HL-60/S4 treated with phorbol 12-myristate 13-acetate at 8.2 ng/mL for 4 days and 3 days (cell line): ENCODE results near the gene HIF3A.
"Not testable (repeated sequence)": the region's sequence is repeated elsewhere in the genome, so short reads cannot be mapped to it uniquely, and the experiment has no call there.

Source experiments
- in situ Hi-C: fragments of 300-500 bp; cut with MboI; formaldehyde crosslinking; loops from 2 replicates; pipeline ENCODE4 v1.15.0; 2022; ENCODE audit warnings: low sequenced_read_pairs

The HIF3A gene

DNA sequence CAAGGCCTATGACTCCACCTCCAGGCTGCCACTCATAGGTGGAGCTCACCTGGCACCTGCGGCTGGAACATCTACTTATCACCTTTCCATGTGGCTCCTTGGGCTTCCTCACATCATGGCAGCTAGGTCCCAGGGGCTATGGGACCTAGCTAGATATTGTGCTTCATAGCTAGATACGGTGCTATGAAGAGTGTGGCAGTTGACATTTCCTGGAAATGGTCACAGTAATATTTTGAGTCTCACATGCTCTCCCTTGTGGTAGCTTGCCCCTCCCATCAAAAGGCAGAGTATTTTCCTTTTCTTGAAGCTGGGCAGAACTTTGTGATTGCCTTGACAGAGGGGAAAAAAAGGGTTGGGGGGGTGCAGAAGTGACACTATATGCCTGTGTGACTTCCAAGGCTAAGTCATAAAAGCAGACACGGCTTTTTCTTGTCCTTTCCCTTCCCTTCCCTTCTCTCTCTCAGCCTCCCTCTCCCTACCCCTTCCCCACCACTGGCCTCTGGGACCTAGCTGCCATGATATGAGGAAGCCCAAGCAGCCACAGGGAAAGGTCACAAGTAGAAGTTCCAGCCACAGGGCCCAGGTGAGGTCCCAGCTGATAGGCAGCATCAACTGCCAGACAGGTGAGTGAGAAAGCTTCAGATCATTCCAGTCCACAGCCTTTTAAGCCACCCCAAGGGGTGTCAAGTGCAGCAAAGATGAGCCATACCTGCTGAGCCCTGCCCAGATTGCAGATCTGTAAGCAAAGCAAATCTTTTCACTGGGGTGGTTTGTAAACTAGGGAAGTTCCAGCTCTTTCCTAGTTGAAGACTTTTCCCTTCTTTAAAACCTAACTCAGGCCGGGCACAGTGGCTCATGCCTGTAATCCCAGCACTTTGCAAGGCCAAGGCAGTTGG is 6.9 kb upstream of the HIF3A start:
- in situ Hi-C loops, result no loop called here

DNA sequence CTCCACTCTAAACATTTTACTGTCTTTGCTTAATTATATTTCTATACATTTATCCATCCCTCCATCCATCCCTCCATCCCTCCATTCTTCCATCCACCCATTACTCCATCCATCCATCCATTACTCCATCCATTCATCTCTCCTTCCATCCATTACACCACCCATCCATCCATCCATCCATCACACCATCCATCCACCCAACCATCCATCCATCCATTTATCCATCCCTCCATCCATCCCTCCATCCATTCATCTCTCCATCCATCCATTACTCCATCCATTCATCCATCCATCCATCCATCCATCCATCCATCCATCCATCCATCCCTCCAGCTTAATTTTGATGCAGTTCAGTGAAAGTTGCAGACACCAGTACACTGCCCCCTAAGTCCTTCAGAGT is 5.0 kb upstream of the HIF3A start:
- in situ Hi-C loops, result no loop called here

DNA sequence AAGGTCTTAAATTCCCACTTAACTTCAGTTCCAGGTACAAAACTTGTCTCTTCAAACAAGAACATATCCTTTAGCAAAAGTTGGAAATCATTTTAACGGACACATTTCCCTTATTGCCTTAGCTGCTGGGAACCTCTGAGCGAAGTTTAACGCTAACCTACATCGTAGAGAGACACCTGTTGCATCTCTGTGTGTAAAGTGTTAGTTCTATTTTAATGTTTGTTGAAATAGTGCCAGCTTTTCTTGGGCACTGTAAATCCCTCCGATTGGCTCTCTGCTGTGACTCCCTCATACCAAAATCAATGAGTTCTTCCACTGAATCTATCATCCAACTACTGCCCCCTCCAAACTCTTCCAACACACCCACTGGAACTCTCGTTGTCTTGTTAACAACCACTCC is 2.3 kb upstream of the HIF3A start:
- in situ Hi-C loops, result no loop called here

DNA sequence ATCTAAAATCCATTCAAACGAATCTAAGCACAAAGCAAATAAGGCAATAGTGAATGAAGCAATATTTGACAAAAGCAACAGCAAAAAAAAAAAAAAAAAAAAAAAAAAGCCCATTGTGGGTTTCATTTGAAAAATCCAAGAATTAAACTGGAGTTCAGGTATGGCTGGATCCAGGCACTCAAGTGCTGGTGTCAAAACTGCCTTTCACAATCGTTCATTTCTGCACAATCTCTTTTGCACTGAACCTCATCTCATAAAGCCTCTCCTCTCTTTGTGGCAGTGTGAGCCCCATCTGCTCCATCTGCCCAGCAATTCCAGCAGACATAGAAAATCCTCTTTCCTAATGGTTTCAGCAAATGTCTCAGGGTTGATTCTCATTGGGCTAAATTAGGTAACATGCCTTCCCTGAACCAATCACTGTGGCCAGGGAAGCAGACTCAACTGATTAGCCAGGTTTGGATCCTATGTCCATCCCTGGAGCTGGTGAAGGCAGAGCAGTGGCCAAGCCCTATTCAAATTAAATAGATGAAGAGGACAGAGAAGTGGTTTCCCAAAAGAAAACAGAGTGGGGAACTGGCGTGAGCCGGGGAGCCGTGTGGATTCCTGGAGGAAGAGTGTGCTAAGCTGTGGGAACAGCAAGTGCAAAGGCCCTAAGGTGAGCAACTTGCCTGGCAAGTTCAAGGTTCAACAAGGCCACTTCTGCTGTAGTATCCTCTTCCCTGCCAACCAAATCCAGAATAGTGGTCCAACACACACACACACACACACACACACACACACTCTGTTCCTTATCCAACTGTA is 1.2 kb upstream of the HIF3A start:
- in situ Hi-C loops, result no loop called here

DNA sequence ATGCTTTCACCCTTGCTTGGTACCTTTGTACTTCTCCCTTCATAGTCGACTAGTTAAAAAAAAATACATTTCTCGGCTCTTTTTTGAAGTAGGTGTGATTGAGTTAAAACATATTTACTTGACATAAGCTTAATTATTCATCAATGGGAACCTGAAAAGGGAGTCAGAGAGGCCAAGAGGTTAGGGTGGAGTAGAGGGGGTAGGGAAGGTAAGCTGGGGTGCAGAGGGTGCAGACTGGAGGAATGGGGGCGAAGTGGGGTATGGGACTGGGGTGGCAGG is 701 bp upstream of the HIF3A start:
- in situ Hi-C loops, result no loop called here

DNA sequence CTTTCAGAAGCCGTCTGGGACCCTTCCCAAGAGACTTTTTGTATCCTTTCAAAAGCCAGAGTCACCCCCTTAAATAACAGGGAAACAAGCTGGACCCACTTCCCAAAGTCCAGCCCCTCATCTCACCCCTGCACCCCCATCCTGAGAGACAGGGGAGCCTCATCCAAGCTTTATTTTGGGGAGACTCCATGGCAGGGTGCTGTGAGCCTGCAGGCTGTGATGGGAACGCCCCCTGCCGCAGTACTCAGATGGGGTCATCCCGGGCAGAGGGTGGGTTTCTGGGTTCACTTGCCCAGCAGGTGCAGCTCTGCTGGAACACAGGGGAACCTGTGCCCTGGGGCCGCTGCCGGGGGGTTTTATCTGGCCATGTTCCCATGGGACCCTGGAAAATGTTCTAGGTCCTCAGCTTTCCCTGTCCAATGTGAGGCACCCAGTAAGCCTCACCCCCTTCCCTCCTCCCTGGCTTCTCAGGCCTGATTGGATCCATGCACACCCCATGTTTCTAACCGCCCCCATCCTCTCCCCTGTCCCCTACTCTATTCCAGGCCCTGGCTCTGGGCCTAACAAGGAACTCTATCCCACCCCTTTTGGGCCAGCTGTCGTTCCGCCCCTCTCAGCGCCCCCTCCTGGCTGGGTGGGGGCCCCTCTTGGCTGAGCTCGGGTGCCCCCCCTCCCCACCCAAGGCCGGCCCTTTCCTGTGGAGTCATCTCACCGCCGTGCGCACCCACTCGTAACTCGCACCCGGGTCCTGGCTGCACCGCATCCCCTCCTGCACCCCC is 1.0 kb downstream of the HIF3A start:
- in situ Hi-C loops, result no loop called here

DNA sequence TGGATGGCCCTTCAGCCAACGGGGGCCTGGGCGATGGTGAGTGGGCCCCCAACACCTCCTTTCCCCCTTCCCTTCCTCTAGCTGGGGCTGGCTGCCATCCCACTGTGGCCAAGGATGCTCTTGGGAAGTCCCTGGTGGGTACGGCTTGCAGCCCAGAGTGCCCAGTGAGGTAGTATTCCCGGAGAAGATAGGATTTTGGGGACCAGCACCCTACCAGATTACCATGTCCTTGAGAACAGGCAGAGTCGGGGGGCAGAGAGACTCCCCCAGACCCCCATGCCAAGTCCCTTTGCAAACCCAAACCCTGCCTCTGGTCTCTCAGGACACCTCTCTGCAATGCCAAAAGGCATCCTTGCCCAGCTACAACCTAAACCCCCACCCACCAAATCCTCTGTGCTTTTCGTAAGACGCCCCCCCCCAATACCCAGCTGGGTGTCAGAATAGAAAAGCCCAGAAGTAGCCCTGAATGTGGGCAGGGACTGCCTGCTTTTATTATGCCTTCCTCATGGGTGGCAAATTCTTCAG is 1.7 kb downstream of the HIF3A start:
- in situ Hi-C loops, result no loop called here

DNA sequence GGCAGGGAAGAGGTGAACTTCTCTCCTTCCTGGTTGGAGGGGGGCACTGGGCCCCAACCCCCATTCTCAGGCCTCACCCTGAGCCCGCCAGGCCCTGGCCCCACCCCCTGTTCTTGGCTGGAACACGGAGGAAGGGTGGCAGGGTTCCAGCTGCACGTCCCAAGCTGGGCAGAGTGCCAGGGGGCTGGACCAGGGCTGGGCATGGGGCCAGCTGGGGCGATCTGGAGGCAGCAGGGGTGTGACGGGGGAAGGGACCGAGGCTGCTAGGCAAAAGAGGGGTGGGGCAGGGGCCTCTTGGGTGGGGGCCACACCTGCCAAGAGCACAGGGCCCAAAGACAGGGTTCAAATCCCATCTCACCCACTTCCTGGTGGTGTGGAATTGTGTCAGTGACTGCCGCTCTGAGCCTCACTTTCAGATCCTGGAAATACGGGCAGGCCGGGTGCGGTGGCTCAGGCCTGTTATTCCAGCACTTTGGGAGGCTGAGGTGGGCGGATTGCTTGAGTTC is 2.2 kb downstream of the HIF3A start:
- in situ Hi-C loops, result no loop called here

DNA sequence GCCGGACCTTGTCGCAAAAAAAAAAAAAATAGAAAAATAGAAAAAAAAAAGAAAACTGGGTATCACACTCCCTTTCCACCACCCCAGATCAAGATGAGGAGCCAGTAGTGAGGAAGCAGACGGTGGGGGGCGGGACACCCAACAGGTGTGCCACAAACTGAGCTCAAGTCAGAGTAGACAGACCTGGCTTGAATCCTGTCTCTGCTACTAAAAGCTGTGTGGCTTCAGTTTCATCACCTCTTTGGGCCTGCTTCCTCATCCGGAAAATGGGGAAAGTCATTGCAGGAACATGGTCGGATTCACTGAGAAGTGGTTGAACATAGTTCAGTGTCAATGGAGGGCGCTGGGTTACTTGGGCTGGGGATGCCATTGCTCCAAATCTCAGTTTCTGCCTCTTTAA is 2.9 kb downstream of the HIF3A start:
- in situ Hi-C loops, result no loop called here

DNA sequence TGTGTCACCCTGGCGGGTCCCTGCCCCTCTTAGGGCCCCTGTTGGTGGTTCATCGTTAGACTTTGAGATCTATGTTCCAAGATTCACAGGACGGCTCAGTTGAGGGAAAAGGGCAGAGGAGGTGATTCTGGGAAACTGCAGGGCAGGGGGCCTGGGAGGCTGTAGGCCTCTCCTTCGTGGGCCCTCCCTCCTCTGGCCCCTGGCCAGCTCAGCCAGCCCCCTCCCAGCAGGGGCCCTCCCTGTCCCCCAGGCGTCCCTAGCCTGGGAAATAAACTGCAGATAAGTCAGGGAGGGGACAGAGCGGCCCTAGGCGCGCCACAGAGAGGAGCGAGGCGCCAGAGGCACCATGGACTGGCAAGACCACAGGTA is 6.5 kb downstream of the HIF3A start:
- in situ Hi-C loops, result no loop called here

DNA sequence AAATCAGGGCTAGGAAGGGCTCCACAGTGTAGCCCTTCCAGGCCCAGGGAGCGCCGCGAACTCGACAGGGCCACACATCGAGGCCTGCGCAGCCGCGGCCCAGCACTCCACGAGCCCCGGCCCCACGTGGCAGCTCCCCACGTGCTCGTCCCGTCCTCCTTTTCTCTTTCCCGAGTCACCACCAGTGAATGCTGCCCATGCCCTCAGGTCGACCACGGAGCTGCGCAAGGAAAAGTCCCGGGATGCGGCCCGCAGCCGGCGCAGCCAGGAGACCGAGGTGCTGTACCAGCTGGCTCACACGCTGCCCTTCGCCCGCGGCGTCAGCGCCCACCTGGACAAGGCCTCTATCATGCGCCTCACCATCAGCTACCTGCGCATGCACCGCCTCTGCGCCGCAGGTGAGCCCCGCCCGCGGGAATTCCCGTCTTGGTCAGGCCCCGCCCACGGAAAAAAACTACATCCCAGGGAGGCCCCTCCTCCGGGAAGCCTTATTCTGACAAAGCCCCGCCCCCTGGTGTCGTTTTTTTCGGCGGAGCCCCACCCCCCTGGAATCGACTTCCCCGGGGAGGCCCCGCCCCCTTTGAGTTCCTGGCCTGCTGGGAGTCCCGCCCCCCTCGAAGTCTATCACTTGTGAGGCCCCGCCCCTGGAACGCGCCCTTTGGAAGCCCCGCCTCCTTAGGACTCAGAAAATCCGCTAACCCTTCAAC is 7.0 kb downstream of the HIF3A start:
- in situ Hi-C loops, result no loop called here

DNA sequence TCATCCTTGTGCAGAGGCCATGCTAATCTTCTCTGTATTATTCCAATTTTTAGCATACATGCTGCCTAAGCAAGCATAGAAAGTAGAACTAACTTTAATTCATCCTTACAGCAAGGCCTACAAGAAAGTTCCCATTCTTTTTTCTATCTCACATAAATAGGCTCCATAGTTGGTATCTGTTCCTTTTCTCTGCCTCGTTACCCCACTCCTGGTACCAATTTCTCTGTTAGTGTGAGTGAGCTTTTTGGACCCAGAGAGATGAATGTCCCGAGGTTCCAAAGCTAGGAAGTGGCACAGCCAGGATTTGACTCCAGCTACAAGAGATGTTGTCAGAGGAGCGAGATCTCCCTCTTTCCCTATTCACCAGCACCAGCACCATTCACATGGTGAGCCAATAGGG is 9.7 kb downstream of the HIF3A start:
- in situ Hi-C loops, result no loop called here

DNA sequence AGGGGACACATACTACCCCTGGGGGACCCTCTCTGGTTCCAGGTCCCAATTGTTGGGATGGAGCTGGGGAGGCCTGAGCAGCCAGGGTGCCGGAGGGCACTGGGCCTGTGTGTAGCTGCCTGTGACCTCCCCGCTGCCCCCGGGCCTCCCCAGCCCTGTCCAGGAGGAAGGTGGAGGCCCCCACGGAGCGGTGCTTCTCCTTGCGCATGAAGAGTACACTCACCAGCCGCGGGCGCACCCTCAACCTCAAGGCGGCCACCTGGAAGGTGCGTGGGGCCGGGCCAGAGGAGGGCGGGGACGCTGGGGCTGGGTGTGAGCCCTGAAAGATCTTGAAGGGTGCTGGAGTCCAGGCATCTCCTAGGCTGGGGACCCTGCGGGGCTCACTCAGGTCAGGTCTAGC is 11.7 kb downstream of the HIF3A start:
- in situ Hi-C loops, result no loop called here

DNA sequence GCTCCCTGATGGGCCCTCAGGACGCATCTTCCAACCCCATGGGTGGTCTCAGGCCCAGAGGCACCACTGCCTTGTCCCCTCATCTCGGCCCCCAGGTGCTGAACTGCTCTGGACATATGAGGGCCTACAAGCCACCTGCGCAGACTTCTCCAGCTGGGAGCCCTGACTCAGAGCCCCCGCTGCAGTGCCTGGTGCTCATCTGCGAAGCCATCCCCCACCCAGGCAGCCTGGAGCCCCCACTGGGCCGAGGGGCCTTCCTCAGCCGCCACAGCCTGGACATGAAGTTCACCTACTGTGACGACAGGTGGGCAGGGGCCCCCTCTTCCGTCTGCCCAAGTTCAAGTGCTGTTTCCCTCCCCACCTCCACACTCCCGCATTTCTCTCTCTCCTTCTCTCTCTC is 12.2 kb downstream of the HIF3A start:
- in situ Hi-C loops, result no loop called here

DNA sequence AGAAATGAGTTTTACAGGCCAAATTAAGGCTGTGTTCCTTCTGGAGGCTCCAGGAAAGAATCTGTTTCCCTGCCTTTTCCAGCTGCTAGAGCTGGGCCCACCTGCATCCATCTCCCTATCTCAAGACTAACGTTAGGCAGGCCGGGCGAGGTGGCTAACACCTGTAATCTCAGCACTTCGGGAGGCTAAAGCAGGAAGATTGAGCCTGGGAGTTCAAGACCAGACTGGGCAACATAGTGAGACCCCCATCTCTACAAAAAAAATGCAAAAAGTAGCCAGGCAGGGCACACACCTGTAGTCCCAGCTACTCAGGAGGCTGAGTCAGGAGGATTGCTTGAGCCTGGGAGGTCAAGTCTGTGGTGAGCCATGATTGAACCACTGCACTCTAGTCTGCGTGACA is 14.6 kb downstream of the HIF3A start:
- in situ Hi-C loops, result no loop called here

DNA sequence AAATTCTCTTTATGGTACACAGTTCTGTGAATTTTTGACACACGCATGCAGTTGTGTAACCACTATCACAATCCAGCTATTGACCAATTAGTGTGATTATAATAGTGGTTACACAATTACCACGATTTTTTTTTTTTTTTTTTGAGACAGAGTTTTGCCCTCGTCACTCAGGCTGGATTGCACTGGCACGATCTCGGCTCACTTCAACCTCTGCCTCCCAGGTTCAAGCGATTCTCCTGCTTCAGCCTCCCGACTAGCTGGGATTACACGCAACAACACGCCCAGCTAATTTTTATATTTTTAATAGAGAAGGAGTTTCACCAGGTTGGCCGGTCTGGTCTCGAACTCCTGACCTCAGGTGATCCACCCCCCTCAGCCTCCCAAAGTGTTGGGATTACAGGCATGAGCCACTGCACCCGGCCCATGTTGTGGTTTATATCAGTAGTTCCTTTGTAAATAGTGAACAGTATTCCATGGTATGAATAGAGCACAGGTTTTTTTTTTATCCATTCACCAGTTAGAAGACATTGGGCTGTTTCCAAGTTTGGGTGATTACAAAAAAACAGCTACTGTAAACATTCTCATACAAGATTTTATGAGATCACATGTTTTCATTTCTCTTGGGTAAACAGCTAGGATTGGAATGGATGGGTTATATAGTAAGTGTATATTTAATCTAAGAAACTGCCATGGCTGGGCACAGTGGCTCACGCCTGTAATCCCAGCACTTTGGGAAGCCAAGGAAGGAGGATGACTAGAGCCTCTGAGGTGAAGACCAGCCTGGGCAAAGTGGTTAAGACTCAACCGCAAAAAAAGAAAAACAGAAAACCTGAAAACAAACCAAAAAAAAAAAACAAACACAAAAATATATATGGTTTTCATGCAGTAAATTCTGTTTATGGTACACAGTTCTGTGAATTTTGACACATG is 17.0 kb downstream of the HIF3A start:
- in situ Hi-C loops, result not testable (repeated sequence)

DNA sequence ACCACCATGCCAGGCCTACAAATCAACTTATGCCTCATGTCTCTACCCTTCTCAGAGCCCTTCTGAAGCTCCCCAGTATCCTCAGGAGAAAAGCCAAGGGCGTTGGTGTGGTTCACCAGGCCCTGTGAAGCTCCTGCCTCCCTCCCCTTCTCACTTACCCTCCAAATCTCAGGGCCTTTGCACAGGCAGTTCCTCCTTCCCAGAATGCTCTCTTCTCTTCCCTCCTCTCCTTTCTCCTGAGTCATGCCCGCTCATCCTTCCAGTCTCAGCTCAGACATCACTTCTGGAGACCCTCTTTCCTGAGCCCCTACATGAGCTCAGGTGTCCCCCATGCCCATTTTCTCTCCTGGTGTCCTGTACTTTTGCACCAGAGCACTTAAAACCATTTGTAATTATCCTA is 20.5 kb downstream of the HIF3A start:
- in situ Hi-C loops, result no loop called here

DNA sequence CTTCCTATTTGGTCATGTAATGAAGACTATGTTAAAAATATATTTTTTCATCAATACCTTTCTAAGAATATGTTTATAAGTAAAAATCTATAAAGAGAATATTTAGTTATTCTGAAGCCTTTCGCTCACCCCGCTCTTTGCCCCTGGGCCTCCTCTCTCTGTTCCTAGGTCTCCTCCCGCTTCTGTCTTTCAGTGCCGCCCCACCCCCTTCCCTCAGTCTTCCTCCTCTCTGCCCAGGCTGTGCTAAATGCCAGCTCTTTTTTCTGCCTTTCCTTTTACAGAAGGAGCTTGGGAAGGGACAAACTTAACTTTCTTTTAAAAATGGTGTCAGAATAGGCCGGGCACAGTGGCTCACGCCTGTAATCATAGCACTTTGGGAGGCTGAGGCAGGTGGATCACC is 22.8 kb downstream of the HIF3A start:
- in situ Hi-C loops, result no loop called here

DNA sequence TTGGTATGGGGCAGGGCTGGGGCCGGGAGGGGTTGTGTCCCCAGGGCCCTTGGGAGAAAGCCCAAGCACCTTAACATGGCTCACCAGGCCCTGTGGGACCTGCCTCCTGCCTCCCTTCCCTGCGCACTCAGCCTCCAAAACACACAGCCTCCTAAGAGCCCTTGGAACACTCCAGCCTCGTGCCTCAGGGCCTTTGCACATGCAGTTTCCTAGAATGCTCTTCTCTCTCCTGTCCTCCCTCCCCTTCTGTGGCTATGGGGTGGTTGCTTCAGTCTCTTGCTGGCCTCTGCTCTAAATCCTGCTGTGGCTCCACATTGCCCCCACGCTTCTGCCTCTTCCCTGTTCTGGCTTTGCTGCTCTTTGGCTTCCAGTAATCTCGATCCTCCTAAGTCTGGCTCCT is 23.7 kb downstream of the HIF3A start:
- in situ Hi-C loops, result no loop called here

DNA sequence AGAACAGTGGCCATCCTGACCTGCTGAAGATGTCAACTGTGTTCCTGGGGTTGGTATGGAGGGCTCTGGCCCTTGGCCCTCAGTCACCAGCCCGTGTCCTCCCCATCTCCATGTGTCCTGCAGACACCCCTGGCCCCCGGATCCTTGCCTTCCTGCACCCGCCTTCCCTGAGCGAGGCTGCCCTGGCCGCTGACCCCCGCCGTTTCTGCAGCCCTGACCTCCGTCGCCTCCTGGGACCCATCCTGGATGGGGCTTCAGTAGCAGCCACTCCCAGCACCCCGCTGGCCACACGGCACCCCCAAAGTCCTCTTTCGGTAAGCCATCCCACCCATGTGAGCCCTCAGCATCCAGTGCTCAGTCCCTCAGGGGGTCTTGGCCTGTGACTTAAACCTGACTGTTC is 24.8 kb downstream of the HIF3A start:
- in situ Hi-C loops, result no loop called here
